ENCODE measurements around the gene LYPD6B.

LYPD6B gene

DNA sequence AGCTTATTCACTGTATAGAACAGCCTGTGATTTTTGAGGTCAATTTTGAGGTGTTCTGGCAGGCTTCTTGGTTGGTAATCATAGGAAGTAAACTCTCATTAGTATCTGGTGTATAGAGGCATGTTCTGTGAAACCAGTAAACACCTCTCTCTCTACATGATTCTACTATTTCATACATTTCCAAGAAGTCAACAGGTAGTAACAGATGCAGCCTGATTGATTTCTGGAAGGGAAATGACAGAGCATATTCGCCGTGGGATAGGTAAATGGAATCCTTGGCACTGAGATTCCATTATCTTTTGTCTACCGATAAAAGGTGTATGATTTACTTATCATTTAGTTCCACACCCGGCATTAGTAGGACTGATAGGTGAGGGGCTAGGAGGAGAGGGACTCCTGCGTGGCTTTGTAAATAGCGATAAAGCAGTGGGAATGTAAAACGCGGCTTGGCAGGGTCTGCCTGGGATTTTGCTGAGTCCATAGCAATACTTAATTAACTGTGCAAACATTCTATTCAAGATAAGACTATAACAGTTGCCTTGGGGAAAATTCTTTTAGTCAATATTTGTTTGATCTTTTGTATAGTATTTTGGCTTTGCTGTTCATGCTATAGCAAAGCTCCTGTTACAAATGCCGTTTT, 32.3 kb downstream of the LYPD6B start:
- no peak for DNase-seq (ENCODE audit: low read depth in 4 of 4, low spot score in 1 of 4)

DNA sequence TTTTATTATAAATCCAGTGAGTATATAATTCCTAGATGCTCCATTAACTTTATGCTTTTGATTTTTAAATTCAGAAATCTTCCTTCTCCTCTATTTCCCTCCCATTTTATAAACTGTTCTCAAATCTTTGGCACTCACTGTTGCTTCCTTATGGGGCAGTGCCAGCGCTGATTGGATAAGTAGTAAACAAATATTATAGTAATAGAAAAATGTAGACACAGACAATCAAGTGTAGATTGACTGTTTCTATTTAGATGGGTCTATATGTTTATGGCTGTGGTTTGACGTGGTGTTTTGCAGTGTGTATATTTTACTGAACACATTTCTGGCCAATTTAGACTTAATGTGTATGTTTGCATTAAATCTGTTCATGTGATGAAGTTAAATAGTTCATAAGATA, 36.6 kb downstream of the LYPD6B start:
- no peak for DNase-seq (ENCODE audit: low read depth in 4 of 4, low spot score in 1 of 4)

DNA sequence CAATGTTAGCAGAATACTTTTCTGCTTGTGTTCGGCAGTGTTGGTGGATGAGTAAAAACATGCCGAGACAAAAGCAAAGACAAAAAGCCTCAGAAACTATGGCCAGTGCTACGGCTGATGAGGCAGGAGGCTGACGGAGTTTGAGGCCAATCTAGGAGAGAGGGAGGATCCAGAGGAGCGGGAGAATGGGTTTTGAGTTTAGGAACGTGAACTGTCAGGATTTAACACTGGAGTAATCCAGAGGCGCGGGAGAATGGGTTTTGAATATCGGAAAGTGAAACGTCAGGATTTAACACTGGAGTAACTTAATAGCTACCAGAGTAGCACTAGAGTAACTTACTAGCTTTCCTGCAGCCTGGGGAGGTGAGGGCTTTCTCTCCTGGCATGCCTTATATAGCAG, 37.4 kb downstream of the LYPD6B start:
- DNase-seq (ENCODE audit: low read depth in 4 of 4, low spot score in 1 of 4) = no peak

DNA sequence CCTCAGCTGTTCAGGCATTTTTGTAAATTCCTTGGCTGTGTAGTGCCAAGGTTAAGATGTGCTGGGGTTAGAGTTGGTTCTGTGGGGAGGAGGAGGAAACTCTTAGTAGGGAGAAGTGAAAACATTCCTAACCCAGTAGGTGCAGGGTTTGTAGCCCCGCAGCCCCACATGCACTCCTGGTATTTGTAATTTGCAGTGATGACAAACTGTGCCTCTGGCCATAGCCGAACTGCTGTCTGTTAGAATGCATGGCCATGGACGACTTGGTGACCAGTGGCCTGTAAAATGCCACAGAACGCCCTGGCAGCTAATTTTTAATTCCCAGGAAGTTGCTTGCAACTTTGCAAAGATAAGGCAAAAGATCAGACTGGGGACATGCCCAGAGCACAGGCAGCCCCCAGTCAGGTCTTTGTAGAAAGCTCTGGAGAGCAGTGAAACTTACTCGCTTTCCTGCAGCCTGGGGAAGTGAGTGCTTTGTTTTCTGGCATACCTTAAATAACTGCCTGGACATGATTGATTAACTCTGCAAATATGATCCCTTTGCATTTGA, 38.4 kb downstream of the LYPD6B start:
- no peak for DNase-seq (ENCODE audit: low read depth in 4 of 4, low spot score in 1 of 4)

DNA sequence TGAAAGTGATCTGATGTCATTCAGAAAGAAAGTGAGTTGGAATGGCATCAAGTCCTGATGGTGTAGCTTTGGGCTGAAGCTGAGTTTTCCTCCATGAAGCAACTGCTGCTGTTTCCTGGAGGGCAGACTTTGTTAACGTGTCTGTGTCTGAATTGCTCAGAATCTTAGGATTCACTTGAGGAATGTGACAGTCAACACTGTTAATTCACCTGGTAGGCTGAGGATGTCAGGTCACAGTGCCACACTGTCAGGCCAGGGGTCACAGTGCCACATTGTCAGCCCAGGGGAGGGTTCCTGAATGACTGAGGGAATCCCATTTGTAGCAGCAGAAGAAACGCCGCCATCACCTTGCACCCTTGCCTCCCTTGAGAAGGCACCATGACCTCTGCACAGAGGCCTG, 39.4 kb downstream of the LYPD6B start:
- no peak for DNase-seq (ENCODE audit: low read depth in 4 of 4, low spot score in 1 of 4)

DNA sequence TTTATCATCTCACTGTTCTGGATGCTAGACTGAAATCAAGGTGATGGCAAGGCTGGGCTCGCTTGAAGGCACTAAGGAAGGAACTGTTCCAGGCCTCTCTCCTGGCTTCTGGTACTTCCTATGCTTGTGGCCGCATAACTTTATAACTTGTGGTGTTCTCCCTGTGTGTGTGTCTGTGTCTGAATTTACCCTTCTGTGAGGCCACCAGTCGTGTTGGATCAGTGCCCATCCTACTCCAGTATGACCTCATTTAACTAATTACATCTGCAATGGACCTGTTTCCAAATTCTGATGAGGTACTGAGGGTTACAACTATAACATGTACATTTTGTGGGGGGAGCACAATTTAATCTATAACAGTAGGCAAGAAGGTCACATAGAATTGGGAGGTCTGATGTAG, 41.6 kb downstream of the LYPD6B start:
- DNase-seq (ENCODE audit: low read depth in 4 of 4, low spot score in 1 of 4) = no peak

DNA sequence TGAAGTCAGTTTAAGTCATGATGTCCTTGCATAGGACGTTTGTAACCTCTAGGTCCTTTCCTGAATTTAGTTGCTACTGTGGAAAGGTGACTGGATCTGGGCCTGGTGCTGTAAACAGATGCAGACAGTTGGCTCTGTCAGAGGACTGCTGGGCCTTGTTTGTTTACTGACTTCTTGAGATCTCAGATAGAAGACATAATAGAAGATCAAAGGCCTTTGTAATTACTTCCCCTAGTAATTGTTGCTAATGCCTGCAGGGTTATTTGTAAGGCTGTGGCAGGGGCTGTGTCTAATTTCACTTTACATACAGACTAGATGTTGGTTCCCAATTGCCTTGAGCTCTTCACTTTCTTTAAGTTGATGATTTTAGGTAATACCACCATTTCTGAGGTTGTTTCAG, 42.5 kb downstream of the LYPD6B start:
- DNase-seq (ENCODE audit: low read depth in 4 of 4, low spot score in 1 of 4) = no peak

DNA sequence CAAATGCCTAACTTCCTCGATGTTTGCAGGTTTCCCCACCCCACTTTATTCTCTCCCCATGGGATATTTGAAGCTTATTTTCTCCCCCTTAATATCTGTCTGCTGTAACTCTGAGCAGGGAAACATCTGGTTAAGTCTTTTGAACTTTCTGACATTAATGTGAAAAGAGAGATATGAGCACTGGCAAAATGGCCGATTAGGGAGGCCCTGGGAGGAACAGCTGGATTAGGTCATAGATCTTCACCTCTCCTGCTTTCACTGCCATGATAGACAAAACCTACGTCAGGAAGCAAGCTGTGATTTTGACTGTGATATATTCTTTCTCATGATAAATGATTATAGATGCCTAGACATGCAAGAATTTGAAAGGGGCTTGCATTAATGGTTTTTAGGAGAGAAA, 43.6 kb downstream of the LYPD6B start:
- DNase-seq (ENCODE audit: low read depth in 4 of 4, low spot score in 1 of 4) = no peak

DNA sequence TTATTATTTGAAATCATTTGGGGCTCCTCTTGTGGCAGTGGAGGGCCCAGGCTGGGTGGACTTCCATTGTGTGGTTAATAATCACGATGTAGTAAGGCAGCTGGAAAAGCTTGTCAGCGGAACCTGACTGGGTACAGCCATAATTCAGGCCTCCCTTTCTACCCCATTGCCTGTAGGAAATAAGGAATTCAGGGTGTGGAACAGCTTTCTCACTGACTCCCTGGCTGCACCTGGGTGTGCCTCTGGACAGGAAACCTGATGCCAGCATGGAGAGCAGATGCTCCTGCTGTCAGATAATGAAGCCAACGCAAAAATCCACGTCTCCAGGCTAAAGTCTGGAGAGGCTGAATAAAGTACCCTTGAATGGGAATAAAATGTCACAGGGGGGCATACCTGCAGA, 44.2 kb downstream of the LYPD6B start:
- no peak for DNase-seq (ENCODE audit: low read depth in 4 of 4, low spot score in 1 of 4)

DNA sequence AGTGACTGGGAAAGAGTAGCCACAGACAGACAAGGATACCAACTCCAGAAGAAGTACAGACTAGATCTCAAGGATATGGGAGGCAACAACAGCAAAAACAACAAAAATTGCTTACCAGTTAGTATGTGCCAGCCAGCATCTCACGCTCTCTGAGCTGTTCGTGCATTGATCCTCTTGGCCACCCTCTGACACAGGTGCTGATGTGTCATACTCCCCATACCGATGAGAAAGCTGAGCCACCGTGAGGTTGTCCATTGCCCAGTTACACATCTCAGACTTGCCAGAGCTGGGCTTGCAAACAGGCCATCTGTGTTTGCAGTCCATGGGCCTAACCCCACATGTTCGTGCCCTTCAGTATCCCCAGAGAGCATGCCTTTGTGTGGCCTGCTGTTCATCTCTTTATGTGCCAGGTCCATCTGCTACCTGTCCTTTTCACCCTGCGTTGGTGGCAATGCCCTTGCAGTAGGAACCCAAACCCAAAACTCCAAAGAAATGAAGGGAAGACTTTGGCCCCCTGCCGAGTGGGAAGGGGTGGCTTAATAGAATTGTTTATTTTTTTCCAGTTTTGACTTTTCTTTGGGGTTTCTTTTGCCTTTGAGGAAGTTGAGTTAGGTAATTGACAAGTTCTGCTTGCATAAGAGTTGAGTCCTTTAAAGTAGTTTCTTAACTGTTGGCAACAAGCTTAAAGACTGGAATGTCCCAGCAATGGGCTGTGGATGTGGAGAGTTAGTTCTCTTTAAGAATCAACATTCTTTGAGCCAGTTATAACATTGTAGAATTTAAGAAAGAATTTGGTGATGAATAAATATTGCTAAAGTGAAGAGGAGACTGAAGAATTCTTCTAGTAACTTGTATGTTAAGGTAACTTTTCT, 46.7 kb downstream of the LYPD6B start:
- DNase-seq (ENCODE audit: low read depth in 4 of 4, low spot score in 1 of 4) = no peak

DNA sequence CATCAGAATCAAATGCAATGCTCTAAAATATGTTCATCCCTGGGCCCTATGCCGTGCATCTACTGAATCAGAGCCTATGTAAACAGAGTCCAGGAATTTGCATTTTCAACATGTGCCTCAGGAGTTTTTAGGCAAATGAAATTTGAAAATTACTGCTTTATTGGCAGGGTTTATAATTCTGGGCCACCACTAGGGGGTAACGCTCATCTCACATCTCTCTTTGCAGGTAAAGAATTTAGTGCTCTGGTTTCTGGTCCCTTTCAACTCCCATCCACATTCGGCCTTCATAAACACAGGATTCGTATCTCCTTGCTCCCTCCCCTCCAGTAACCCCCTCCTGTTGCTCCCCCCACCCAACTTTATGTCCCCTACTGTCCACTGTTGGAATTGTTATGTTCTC, 49.3 kb downstream of the LYPD6B start:
- no peak for DNase-seq (ENCODE audit: low read depth in 4 of 4, low spot score in 1 of 4)

DNA sequence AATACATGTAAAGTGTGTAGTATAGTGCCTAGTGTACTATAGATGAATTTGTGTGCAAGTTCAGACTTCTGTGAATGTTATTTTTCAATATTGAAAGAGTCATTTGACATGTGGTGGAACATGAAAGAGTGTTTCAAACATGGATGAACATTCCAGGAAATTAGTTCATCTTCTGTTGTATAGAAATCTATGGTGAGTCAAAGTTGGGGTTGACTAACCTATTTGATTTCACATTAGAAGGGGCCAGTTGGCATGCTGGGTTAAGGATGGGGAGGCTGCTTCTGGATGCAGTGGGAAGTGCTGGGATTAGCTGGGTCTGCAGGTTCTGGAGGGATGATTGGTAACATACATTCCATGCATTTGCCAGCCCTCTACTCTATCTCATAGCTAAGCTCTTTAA, 50.6 kb downstream of the LYPD6B start:
- DNase-seq (ENCODE audit: low read depth in 4 of 4, low spot score in 1 of 4) = no peak

DNA sequence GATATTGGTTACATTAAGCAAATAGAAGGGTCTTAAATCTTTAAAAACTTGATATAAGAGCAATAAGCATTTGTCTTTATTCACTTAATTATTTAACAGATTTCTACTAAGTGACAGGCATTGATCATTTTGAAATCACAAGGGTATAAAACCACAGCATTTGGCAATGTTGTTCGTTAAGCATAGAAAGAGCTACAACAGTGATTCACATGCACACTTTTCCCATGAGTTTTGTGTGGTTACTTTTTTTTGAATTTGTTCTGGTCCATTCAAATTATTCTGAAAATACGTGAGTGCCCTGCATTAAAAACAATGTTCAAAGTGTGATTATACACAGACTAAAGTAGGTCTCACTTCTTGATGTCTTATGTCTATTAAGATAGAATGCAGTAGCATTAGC, 52.2 kb downstream of the LYPD6B start:
- DNase-seq (ENCODE audit: low read depth in 4 of 4, low spot score in 1 of 4) = no peak

DNA sequence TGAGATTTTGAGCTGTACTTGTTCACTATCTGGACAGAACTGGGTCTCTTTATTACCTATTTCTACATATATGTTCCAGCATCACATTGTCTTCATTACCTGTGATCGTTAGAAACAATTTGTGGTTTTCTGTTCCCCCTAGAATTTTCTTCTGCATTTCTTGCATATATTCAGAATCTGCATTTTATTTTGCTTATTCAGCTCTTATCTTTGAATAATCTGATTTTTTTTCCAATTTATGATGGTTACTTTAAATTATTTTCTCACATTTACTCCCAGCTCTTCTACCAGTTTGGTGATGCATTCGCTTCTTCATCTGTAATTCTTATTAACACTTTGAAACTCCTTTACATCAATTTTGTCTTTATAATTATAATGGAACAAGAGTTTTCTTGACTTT, 55.1 kb downstream of the LYPD6B start:
- DNase-seq (ENCODE audit: low read depth in 4 of 4, low spot score in 1 of 4) = no peak

DNA sequence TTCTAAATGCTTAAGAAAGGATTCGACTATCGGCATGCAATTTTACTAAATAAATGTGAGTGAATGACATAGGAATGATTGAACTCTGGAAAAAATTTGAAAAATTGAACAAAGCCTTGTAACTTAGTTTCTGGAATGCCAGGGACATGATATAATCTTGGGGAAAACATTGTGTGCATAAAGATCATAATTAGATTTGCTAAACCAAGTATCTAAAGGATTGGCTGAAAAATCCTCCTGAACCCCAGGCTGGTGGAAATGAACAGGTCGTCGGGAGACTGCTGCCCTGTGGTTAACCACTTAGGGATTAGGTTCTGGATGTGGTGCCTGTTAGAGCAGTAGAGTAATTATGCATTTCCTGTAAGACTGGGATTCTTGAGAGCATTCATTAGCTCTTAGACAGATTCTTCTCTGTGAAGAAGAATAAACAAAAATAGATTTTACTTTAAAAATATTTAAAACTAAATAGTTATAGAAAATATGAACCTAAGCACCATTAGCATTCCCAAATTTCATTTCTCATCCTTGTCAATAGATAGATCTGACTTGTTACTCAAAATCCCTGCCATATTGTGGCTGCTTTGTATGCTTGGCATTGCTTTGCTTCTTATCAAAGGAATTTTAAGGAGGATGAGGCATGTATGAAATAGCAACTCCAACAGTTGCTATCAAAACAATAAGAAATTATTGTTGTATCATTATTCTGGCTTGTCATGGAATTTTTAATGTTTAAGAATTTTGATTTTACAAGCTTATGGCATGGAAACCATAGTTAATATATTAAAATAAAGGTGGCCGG, 55.9 kb downstream of the LYPD6B start:
- no peak for DNase-seq (ENCODE audit: low read depth in 4 of 4, low spot score in 1 of 4)

DNA sequence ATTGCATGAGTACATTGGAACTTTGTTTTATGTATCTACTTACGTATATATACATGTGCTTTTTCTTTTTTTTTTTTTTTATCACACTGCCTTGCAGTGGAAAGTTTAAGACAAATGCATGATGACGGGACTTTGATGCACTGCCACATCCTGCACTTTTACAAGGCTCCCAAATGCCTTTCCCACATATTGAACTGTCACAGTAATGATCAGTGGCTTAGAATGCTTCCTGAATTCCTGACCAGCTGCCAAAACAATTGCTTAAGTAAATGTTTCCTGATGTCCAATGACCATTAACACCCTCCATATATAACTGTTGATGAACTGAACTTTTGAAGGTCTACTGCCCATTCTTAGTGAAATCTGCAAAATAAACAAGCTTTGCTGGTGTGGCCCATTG, 60.2 kb downstream of the LYPD6B start:
- DNase-seq (ENCODE audit: low read depth in 4 of 4, low spot score in 1 of 4) = no peak

DNA sequence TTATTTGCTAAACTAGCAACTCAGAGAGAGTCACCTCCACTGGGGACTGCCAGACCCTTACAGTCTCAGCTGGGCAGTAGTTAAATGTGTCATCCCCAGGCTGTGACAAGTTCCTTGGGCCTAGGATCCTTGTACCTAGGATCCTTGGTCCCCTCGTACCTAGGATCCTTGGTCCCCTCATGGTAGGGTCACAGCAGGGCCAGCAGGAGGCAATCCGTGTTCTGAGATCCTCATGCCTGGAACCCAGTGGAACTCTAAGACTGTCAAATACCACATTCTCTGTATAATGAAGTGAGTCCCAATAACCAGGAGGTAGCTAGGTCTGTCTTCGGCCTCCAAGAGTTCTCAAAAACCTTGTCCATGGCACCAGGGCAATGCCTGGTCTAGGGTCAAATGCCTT, 60.8 kb downstream of the LYPD6B start:
- DNase-seq (ENCODE audit: low read depth in 4 of 4, low spot score in 1 of 4) = no peak

DNA sequence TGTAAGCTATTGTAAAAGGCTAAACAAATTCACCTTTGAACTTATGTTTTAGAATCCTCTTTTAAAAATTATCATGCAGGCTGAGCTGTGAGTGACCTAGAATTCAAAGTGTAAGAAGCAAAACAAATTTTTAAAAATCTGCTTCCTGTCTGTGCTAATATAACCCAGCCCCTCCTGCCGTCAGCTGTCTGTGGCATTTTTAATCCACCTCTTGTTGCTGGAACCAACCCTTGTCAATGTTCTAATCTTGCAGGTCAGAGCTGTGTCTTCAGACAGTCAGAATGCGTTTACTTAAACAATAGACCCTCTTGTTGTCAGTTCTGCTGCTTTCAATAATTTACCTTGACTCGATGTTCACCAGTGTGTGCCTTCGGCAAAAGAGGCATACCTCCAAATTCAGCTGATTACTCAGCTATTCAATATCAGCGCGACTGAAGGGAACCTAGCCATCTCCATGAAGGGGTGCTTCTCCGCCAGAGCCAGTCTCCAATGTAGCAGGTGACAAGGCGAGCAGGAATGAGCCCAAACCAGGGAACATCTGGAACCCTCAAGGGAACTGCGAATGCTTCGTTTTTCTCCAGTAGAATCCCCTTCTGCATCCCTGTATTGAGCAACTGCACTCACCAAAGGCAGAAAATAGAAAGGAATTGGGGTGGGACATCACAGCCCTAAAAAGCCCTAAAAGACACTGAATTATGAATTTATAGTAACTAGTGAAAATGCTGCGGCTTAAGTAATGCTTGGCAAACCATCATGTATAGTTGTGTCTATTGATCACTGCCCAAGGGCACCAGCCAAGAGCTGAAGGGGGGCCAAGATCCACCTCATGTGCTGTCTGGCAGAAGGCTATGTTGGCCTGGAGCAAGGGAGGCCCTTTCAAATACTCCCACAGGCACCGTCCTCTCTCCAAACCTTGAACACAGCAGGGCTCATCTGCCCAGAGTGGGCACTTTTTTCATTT, 62.5 kb downstream of the LYPD6B start:
- DNase-seq (ENCODE audit: low read depth in 4 of 4, low spot score in 1 of 4) = no peak

DNA sequence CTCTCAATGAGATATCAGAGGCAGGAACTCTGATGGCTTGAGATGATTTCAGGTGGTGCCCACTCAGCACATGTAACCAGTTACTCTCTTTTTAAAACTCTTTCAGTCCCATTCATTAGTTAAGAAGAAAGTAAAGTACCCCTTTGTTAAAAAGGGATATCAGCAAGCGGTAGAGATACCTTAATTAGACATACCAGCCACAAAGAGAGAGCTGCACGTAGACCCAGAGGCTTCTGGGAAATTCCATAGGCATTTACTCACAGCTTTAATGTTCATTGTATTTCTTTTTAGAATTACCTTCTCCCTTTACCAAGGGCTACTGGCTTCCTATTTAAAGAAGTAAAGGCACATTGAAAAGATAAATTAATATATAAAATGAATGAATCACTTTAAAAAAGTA, 63.3 kb downstream of the LYPD6B start:
- no peak for DNase-seq (ENCODE audit: low read depth in 4 of 4, low spot score in 1 of 4)

DNA sequence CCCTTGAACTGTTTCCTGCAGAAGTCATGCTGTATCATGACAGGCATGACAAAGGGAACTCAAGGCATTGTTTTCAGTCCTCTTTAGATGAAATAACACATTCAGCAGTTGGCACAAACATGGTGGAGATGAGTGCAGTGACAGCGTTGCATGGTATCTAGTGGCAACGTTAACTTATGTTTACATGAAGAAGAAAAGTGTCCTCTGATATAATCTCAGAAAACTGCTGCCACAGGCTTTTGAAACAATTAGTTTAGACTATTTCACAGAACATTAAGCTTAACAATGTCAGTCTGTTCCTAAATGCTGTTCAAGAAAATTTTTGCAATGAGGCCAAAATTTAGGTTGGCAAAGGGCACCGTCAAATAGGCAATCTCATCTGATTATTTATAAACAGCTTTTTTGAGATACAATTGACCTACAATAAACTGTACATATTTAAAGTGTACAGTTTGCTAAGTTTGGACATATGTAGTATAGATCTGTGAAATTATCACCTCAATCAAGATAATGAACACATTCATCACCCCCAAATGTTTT, 64.7 kb downstream of the LYPD6B start:
- no peak for DNase-seq (ENCODE audit: low read depth in 4 of 4, low spot score in 1 of 4)
